GM21786 (cell line): ENCODE results near the gene FABP3.

Source experiments
- ATAC-seq: cut with Tn5 transposase; IDR thresholded peaks from one replicate; pipeline ENCODE4 v1.9.1; 2021; ENCODE audit not compliant: unreplicated experiment

Gene FABP3

DNA sequence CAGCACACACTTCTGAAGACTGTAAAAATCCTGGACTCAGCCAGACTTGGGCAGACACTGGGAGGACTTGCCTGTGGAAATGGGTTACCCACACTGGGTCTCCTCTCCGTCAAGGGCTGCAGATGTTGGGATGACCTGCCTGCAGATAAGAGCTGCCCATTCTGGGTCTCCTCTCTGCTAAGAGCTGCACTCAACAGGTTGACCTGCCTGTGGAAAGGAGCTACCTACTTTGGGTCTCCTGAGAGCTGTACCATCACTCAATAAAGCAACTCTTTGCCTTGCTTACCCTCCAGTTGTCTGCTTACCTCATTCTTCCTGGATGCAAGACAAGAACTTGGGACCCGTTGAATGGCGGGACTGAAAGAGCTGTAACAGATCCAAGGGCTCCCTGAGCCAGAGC lies 47.9 kb downstream of the FABP3 start:
- ATAC-seq: no peak

DNA sequence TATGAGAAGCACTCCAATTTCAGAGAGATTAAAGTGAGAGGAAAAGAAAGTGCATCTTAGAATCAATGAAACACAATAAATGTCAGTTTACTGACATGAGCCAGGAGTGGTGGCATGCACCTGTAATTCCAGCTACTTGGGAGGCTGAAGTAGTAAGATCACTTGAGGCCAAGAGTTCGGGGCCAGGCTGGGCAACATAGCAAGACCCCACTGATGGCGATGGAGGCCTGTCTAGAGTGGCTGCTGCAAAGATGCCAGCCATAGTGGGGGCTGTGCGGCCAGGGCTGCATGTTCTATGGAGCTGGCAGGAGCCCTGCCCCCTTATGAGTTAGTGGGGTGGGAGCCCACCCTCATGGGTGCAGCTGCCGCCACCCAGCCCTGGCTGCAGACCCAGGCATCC lies 48.8 kb downstream of the FABP3 start:
- no peak for ATAC-seq

DNA sequence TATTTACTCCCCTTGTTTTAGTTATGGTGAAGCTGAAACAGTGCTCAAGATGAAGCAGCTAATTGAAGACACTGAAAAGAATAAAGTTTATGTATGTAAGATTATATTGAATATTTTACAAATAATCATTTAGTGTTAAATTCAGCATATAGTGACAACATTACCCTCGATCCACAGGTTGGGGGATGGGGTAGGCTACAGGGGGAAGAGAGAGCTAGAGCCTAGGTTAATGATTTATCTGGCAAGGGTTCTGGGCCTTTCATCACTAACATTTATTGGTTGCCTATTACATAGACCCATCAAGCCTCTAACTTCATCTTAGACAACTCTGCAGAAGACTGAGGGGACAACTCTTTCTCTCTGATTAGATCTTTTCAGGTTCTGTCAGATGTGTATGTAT lies 54.7 kb downstream of the FABP3 start:
- no peak for ATAC-seq

DNA sequence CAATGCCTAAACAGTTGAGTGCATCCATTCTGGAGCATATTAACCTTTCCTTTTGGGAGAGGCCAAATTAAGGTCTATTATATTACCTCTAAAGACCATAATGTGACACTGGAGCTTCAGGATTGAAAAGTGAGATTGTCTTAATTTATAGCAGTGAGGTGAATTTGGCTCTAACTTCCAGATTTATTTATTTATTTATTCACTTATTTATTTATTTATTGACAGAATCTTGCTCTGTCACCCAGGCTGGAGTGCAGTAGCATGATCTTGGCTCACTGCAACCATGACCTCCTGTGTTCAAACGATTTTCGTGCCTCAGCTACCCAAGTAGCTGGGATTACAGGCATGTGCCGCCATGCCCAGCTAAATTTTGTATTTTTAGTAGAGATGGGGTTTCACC lies 57.0 kb downstream of the FABP3 start:
- ATAC-seq: no peak
